GM19043 (cell line): ENCODE measurements around the gene TPMT.
"Not testable (repeated sequence)": the region's sequence is repeated elsewhere in the genome, so short reads cannot be mapped to it uniquely, and the experiment has no call there.

Experiments
- ATAC-seq: cut with Tn5 transposase; IDR thresholded peaks from one replicate; pipeline ENCODE4 v1.9.1; 2021; ENCODE audit warnings: low read depth; ENCODE audit not compliant: unreplicated experiment

The TPMT gene

GRCh38 chr6:18160911-18161310 lies 6.0 kb upstream of the TPMT start:
- no peak for ATAC-seq

- ATAC-seq, result peak; percentile 35
Observed at GRCh38 chr6:18155864-18156421, 1.1 kb upstream of the TPMT start.

GRCh38 chr6:18155150-18155863 lies 430 bp upstream of the TPMT start, which contains the start of gene KDM1B:
Gene KDM1B (plus strand): TSS chr6:18155422. CDS start chr6:18159896, 4,474 bp downstream.
- ATAC-seq, result peak; percentile 89

- no peak for ATAC-seq
Observed at GRCh38 chr6:18153311-18153703, 1.6 kb downstream of the TPMT start.

GRCh38 chr6:18151801-18152200 lies 3.1 kb downstream of the TPMT start:
- ATAC-seq, result no peak

GRCh38 chr6:18151391-18151790 lies 3.5 kb downstream of the TPMT start:
- ATAC-seq, result not testable (repeated sequence)

GRCh38 chr6:18148304-18149025 lies 6.4 kb downstream of the TPMT start:
- ATAC-seq, result no peak

- ATAC-seq, result no peak
Observed at GRCh38 chr6:18147616-18148015, 7.3 kb downstream of the TPMT start.

- no peak for ATAC-seq
Observed at GRCh38 chr6:18147160-18147559, 7.7 kb downstream of the TPMT start.

GRCh38 chr6:18142591-18142861 lies 12.4 kb downstream of the TPMT start:
- ATAC-seq, result no peak

- no peak for ATAC-seq
Observed at GRCh38 chr6:18141805-18142590, 12.9 kb downstream of the TPMT start.

- ATAC-seq, result no peak
Observed at GRCh38 chr6:18139935-18140621, 14.8 kb downstream of the TPMT start.

- ATAC-seq, result no peak
Observed at GRCh38 chr6:18138906-18139305, 16.0 kb downstream of the TPMT start.

GRCh38 chr6:18136260-18136659 lies 18.6 kb downstream of the TPMT start:
- ATAC-seq, result no peak

- ATAC-seq, result no peak
Observed at GRCh38 chr6:18135171-18135570, 19.7 kb downstream of the TPMT start.

- ATAC-seq, result no peak
Observed at GRCh38 chr6:18132346-18132745, 22.5 kb downstream of the TPMT start.

GRCh38 chr6:18126121-18126520 lies 28.8 kb downstream of the TPMT start:
- no peak for ATAC-seq

- peak; percentile 99 for ATAC-seq
Observed at GRCh38 chr6:18122128-18123093, 32.5 kb downstream of the TPMT start, which contains the start of gene NHLRC1. Gene NHLRC1 (minus strand): TSS chr6:18122677. CDS start chr6:18122606, 71 bp downstream.

GRCh38 chr6:18121580-18122127 lies 33.2 kb downstream of the TPMT start:
- no peak for ATAC-seq
